Right forelimb (tissue), 1 donor: ENCODE results near the gene MYO1H.
"Not testable (repeated sequence)": the region's sequence is repeated elsewhere in the genome, so short reads cannot be mapped to it uniquely, and the experiment has no call there.

ENCODE experiments used
- DNase-seq: peaks from one replicate; pipeline ENCODE4 v3.0.0-alpha.2; 2018

MYO1H gene

DNA sequence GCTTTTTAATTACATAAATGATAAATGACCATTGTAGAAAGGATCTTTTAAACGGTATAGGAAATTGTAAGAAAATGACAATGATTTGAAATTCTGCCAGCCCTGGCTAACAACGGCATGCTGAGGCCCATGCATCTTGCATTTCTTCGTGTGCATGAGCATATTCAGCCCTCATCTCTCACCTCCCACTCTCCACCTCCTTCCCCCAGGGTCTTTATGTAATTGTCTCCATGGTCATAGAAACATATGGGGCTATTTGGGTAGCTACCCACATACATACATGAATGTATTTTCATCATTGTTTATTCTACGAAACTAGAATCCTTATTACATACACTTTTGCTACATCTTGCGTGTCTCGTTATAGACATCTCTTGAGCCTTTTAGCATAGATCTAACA, 4.5 kb downstream of the MYO1H start:
- DNase-seq = no peak

DNA sequence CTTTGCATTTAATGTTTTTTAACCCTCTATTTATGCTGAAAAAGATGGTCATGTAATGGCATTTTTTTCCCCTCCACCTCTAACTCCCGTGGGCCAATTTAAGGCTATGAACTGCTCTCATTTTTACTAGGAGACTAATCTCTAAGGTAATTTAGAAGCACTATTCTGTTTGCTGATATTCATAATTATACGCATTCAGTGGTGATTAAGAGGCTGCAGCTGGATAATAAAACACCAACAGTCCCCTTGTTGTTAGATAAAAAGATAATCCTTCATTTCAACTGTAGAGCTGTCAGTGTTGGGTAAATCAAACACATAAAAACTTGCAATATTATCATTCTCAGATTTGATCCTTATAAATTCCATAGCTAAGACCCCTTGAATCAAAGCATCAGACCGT, 8.9 kb downstream of the MYO1H start:
- DNase-seq = no peak

GRCh38 chr12:109357032-109357431, 9.3 kb downstream of the MYO1H start:
- DNase-seq = no peak

DNA sequence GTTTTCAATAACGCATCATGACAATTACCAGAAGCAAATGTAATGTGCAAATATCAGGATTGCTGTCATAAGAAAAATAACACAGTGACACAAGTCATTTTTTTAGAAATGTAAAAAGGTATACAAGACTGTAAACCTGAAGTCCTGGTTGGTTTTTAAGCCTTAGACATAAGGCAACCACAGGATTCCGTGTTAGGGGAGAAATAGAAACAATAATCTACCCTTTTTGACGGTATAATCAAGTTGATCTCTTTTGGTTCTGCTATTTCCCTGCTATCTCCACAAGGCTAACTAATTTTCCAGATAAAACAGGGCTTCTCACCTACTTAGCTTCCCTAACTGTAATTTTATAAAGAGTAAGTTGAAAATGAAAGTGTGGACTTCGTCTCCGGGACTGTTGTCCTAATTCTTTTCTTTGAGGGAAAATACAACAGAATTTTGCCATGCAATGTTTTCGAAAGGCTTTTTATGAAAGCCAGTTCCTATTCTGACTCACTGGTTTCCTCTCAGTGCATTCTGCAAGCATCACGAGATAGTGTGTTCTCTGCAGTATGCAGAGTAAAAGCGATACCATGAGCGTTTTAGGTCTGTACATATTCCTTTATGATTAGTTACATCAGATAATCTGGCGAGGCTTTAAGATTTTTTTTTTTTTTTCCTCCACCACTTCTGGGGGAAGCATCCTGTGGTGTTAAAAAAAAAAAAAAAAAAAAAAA, 10.6 kb downstream of the MYO1H start:
- DNase-seq = no peak

DNA sequence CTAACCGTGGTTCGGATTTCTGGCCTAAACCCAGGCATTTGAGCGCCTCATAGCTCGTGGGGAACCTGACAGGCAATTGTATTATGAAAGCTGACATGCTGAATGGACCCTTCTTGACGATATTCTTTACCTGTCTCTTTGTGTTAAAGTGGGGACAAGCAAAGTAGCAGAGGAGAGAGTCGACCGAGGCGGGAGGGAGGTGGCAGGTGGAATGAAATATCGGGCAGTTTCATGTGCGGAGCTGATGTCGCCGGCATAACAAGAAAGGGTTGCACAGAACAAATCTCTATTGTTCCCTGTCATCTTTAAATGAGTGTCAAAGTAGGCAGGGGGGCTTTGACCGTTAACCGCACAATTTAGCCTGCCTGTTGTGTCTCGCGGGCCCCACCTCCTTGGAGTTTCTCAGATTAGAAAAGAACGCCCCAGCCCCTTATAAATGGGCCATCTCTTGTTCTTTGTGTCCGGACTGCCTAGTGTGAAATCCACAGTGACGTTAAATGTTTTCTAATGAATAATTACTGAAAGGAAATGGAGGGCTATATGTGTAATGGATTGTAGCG, 11.5 kb downstream of the MYO1H start:
- DNase-seq = no peak

- no peak for DNase-seq
Measured at GRCh38 chr12:109369831-109370230, 22.1 kb downstream of the MYO1H start.

DNA sequence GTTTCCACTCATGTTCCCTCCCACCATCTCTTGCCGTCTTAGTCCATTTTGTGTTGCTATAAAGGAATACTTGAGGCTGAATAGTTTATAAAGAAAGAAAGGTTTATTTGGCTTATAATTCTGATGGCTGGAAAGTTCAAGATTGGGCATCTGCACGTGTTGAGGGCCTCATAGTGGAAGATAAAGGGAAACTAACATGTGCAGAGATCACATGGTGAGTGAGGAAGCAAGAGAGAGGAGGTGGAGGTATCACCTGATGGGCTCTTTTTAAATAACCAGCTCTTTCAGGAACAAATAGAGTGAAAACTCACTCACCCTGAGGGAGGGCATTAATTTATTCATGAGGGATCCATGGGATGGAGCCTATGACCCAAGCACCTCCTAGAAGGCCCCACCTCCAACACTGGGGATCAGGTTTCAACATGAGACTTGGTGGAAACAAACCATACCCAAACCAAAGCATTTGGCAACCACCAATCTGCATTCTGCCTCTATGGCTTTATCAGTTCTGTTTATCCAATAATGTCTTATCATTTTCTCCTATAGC, 29.5 kb downstream of the MYO1H start:
- no peak for DNase-seq

GRCh38 chr12:109378569-109378968, 30.9 kb downstream of the MYO1H start:
- DNase-seq = no peak

DNA sequence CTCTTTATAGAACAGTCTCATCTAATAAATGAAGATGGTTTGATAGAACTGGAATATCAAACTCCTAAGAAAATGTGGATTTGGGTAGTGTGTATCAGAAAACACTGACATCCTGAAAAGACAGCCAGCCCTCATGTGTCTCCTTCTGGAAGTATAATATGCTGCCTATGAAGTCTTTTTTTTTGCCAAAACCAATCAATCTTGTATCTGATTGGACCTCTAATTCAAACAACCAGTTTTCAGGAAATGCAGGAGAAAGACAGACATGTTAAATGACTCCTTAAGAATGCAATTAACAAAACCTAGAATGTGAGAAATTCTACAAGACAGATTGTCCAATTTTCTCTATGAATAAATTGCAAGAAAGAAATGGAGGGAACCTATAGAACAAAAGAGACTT, 34.3 kb downstream of the MYO1H start:
- DNase-seq = no peak

- DNase-seq = no peak
Measured at GRCh38 chr12:109383240-109383639, 35.5 kb downstream of the MYO1H start.

GRCh38 chr12:109385339-109386058, 37.8 kb downstream of the MYO1H start:
- DNase-seq = peak; percentile 48

GRCh38 chr12:109386059-109386433, 38.3 kb downstream of the MYO1H start:
- no peak for DNase-seq

- DNase-seq = no peak
Measured at GRCh38 chr12:109387425-109388166, 39.9 kb downstream of the MYO1H start.

DNA sequence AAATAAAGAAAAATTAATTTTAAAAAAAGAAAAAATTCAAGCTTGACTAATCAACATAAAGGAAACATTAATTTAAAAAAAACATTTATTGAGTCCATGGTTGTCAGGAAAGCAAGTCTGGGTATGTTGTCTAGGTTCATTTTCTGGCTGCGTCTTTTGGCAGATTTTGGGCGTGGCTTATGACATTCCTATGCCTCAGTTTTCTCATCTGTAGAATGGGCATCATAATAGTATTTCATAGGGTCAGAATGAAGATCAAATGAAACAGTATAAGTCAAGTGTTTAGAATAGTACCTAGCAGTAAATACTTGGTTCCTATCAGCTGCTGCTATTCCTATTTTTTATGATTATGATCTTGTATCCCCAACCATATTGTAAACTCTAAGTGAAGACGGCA, 40.5 kb downstream of the MYO1H start:
- DNase-seq = no peak

- DNase-seq = no peak
Measured at GRCh38 chr12:109389146-109389545, 41.4 kb downstream of the MYO1H start.

- DNase-seq = no peak
Measured at GRCh38 chr12:109393437-109394345, 46.0 kb downstream of the MYO1H start.

- DNase-seq = no peak
Measured at GRCh38 chr12:109394891-109395290, 47.2 kb downstream of the MYO1H start.

- not testable (repeated sequence) for DNase-seq
Measured at GRCh38 chr12:109404841-109405240, 57.1 kb downstream of the MYO1H start.

DNA sequence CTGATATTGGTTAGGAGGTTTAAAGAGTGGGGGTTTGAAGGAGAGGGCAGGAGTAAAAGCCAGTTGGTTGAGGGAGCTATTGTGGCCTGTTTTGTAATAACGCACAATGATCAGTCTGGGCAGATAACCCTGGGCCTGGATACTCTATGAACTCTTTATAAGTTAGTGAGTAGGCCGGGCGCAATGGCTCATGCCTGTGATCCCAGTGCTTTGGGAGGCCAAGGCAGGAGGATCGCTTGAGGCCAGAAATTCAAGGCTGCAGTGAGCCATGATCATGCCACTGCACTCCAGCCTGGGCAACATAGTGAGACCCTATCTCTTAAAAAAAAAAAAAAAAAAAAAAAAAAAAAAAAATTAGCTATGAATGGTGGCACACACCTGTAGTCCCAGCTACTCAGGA, 58.4 kb downstream of the MYO1H start:
- DNase-seq = not testable (repeated sequence)

DNA sequence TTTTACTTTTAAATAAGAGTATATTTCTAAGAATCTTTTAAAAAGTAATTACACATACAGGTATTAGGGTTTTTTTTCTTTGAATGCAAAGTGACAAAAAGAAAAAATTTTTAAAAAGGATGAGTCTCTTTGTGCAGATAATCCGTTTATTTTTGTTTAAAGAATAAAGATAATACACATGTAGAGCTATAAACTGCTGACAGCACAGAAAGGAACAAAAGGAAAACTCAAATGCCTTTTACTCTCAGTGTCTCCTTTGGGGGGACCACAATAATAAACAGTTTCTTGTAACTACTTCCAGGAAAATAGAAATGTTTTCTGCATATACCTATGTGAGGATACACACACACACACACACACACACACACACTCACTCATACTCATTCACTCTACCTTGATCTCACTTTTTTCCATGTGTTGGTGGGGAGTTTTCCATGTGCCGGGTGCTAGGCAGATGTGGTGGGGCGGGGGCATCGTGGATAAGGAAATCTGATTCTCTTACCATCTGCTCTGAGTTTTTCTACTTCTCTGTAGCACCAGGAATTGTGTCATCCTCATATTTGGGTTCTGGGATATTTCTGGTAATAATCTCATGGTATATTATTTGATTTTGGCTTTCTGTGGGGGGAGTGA, 71.3 kb downstream of the MYO1H start:
- DNase-seq = no peak

DNA sequence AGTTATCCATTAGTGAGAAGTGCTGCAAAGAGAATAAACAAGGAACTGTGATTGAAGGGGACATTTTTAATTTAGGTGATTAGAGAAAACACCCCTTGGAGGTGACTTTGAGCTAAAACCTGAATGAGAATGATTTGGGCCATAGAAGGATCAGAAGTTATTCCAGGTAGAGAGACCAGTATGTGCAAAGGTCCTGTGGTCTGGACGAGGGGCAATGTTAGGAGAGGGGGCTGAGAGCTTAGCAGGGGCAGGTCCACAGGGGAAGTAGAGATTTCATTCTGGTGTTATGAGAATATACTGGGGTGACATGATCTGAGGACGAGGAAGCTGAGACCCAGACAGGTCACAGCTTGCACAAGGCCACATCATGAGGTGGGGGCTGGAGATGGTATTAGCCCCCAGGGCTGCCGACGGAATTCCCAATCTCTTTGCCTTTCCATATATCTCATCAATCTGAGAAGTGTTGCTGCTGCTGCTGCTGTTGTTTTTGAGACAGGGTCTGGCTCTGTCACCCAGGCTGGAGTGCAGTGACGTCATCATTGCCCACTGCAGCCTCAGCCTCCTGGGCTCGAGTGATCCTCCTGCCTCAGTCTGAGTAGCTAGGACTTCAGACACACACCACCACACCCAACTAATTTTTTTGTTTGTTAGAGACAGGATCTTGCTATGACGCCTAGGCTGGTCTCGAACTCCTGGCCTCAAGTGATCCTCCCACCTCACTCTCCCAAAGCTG, 73.8 kb downstream of the MYO1H start:
- peak; percentile 13 for DNase-seq
